ENCODE results near the gene ABCB4.

The ABCB4 gene

GRCh38 chr7:87475359-87476178 is at the start of gene ABCB4:
Gene ABCB4, minus strand, starts transcription at chr7:87475680. Its CDS starts 215 bp downstream, at chr7:87475465.
- no peak for DNase-seq (ENCODE audit: low read depth in 2 of 2)

- no peak for DNase-seq (ENCODE audit: low read depth in 2 of 2)
Measured at GRCh38 chr7:87518735-87519134, 43.3 kb upstream of the ABCB4 start.

DNA sequence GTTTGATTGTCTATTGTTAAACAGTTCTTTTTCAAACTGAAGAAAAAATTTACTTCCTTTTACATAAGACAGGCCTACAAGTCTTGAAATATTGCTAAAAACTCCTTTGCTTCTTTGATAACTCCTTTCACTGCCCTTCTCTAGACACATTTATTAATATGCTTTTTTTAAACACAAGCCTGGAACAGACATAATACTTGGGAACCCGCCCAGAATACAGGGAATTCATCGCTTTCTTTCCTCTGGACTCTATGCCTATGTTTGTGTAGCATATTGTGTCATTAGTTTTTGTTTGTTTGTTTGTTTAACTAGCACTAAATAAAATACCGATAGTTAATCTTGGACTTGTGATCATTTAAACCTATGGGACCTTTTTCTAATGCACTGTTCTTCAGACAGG is 42.4 kb upstream of the ABCB4 start:
- no peak for DNase-seq (ENCODE audit: low read depth in 2 of 2)

- DNase-seq (ENCODE audit: low read depth in 2 of 2) = no peak
Measured at GRCh38 chr7:87517136-87517815, 41.8 kb upstream of the ABCB4 start.

- no peak for DNase-seq (ENCODE audit: low read depth in 2 of 2)
Measured at GRCh38 chr7:87513735-87514335, 38.4 kb upstream of the ABCB4 start.

DNA sequence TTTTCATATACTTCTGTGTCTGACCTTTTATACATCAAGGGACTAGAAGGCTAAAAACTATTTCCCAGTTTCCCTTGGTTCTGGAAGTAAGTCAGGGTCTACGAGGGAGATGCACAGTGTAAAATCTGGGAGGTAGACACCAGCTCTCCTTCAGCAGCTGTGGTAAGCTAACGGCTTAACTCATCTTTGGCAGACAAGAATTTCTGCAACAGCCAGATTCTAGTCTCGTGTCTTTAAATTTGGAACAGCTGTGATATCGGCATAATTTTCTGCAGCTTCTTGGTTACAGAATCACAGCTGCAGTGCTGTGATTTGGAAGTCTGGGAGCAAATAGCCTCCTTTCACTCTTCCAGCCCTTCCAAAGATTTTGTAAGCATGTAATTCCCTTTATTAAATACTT is 37.4 kb upstream of the ABCB4 start:
- no peak for DNase-seq (ENCODE audit: low read depth in 2 of 2)

DNA sequence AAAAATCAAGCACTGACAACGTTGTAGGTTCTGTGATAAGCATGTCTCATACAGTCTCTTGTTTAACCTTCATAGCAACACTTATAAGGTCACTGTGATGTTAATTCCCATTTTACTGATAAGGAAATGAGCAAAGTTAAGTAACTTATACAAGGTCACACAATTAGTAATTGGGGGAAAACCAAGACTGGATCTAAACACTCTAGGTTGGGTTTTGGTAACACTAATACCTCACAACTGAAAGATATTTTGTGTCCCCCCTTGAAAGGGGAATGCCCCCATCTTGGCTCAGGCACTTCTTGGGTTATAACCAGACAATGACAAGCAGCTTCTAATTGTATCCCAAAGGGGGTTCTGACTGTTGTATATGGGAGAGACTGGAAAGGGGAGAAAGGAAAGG is 36.0 kb upstream of the ABCB4 start:
- DNase-seq (ENCODE audit: low read depth in 2 of 2) = no peak

DNA sequence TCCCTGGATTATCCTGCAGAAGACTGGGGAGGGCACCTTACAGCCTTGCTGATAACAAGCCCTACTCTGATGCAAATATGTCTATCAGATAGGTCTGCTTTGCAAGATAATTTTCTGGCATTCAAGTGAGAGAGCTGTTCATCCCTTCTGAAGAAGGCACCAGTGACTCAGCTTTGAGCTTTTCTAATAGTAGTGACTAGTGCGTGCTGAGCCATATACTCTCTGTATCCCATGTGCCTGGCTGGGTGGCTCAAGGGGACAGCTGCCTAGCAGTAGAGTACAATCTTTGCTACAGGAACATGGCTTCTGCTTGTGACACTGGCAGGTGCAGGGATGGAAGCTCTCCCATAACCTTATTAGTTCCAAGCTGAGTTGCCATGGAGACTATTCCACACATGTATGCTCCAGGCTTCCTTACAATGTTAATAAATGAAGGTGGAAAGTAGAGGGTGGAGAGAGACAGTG is 35.0 kb upstream of the ABCB4 start:
- DNase-seq (ENCODE audit: low read depth in 2 of 2) = no peak

GRCh38 chr7:87507446-87507845 is 32.0 kb upstream of the ABCB4 start:
- no peak for DNase-seq (ENCODE audit: low read depth in 2 of 2)

- no peak for DNase-seq (ENCODE audit: low read depth in 2 of 2)
Measured at GRCh38 chr7:87506246-87507180, 31.0 kb upstream of the ABCB4 start.

GRCh38 chr7:87505557-87506245 is 30.2 kb upstream of the ABCB4 start:
- no peak for DNase-seq (ENCODE audit: low read depth in 2 of 2)

GRCh38 chr7:87505122-87505521 is 29.6 kb upstream of the ABCB4 start:
- DNase-seq (ENCODE audit: low read depth in 2 of 2) = no peak

GRCh38 chr7:87499494-87499893 is 24.0 kb upstream of the ABCB4 start:
- no peak for DNase-seq (ENCODE audit: low read depth in 2 of 2)

DNA sequence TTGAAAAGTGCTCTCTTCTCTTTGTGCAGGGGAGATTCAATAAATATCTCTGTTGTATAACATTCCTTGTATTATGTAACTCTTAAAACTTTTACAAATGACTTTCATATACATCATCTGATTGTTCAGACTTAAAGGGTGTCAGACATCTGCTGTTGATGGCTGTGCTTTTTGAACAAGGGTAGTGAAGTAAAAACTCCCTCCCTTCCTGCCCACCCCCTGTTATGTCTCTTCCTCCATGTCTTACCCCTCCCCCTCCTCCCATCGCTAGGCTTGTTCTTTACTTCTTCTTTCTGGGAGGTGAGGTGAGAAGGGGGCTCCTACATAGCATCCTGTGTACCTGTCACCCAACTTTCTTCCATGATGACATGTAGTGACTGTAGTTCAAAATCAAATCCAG is 23.4 kb upstream of the ABCB4 start:
- no peak for DNase-seq (ENCODE audit: low read depth in 2 of 2)

DNA sequence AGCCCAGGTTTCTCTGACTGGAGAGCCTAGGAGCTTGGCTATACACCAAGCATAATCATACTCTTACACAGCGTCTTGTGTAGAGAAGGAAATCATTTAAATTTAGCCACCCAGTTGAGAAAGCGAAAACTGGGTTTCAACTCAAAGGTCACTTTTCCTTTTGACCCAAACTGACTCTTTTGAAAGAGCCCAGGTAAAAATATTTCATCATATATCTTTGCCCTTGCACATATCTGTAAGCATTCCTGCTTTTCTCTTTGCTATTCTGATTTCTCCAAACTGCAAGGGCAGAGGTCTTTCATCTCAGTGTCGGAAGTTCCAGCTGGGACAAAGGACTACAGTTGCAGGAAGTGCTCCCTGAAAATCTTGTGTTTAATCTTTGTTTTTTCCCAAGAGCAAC is 22.0 kb upstream of the ABCB4 start:
- no peak for DNase-seq (ENCODE audit: low read depth in 2 of 2)

DNA sequence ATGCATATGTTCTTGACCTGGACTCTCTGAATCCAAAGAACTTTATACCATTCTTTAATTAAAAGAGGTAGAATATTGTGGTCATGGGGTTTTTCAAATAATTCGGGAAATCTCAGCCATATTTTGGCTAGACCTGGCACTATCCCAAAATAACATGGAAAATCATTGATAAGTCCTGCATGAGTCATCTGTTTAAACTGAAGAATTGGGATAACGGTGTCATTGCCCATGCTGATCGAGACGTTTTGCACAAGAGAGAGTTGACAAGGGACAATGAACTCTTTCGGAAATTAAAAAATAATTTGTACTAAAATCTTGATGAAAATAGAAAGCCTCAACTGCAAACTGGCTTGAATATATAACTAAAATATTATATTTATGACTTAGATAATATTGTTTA is 19.9 kb upstream of the ABCB4 start:
- DNase-seq (ENCODE audit: low read depth in 2 of 2) = no peak

DNA sequence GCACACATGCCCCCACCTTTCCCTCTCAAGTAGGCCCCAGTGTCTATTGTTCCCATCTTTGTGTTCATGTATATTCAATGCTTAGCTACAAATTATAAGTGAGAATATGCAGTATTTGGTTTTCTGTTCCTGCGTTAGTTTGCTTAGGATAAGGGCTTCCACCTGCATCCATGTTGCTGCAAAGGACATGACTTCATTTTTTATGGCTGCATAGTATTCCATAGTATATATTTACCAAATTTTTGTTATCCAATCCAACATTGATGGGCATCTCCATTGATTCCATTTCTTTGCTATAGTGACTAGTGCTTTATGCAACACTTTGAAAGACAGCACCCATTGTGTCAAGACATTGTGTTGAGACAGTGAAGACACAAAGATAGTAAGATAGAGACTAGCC is 19.0 kb upstream of the ABCB4 start:
- no peak for DNase-seq (ENCODE audit: low read depth in 2 of 2)

GRCh38 chr7:87483131-87483530 is 7.7 kb upstream of the ABCB4 start:
- no peak for DNase-seq (ENCODE audit: low read depth in 2 of 2)

- no peak for DNase-seq (ENCODE audit: low read depth in 2 of 2)
Measured at GRCh38 chr7:87482115-87482514, 6.6 kb upstream of the ABCB4 start.

DNA sequence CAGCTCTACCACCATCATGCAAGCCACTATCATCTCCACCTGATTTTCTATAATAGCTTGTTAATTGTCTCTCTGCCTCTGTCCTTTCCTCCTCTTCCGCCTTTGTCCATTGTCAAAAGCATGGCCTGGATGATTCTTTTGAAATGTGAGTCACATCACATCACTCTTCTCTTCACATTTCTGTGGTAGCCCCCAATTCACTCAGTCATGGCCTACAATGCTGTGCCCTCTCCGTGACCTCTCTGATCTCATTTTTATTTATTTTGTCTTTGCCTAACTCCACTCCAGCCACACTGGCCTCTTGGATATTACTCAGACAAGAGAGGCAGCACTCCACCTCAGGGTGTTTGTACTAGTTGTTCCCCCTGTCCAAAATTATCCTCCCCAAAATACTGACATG is 4.9 kb upstream of the ABCB4 start:
- no peak for DNase-seq (ENCODE audit: low read depth in 2 of 2)

- DNase-seq (ENCODE audit: low read depth in 2 of 2) = no peak
Measured at GRCh38 chr7:87479951-87480350, 4.5 kb upstream of the ABCB4 start.

Data from stimulated activated CD4-positive, alpha-beta T cell treated with anti-CD3 and anti-CD28 coated beads, Interleukin-15, amount 100 ng/mL, for 48 hours (primary cell).